ENCODE results near the gene SLC38A6. TPM values are rescaled to one million over a fixed set of nuclear protein-coding genes. Genes with fewer than 3 reads are reported as not detected.

SLC38A6 gene
- polyA plus RNA-seq, 1 donor from 2014 or later = 31.9 TPM

DNA sequence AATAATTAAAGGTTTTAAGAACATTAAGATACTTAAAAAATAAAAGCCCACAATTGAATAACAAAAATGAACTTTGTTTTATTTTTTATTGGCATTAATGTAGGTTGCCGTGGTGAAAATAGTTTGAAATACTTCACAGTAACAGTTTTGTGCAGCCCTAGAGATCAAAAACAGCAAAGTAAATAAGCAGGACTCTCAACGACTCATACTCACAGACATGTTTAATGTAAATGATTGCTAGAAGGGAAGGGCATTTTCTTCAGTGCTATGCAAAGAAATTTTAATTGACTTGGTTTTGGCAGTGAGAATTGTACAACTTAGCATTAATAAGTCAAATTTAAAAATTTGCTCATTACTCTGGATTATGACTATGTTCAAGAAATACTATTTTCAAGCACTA is 16.1 kb upstream of the SLC38A6 start:
- TF ChIP-seq EZH2 (IDR thresholded peaks at IDR 0.05; ENCODE audit: borderline replicate concordance, insufficient read depth, low read length, poor library complexity, severe bottlenecking) = no peak
- TF ChIP-seq MXI1 (conservative IDR thresholded peaks at IDR 0.05; ENCODE audit: poor library complexity, severe bottlenecking) = no peak
- no peak for TF ChIP-seq RAD21 (conservative IDR thresholded peaks at IDR 0.05)
- TF ChIP-seq, protein P1, sequence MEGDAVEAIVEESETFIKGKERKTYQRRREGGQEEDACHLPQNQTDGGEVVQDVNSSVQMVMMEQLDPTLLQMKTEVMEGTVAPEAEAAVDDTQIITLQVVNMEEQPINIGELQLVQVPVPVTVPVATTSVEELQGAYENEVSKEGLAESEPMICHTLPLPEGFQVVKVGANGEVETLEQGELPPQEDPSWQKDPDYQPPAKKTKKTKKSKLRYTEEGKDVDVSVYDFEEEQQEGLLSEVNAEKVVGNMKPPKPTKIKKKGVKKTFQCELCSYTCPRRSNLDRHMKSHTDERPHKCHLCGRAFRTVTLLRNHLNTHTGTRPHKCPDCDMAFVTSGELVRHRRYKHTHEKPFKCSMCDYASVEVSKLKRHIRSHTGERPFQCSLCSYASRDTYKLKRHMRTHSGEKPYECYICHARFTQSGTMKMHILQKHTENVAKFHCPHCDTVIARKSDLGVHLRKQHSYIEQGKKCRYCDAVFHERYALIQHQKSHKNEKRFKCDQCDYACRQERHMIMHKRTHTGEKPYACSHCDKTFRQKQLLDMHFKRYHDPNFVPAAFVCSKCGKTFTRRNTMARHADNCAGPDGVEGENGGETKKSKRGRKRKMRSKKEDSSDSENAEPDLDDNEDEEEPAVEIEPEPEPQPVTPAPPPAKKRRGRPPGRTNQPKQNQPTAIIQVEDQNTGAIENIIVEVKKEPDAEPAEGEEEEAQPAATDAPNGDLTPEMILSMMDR (IDR thresholded peaks at IDR 0.05; ENCODE audit: poor library complexity, severe bottlenecking) = no peak
- no peak for TF ChIP-seq POLR2AphosphoS5 (IDR thresholded peaks at IDR 0.05)
- TF ChIP-seq, protein P2, sequence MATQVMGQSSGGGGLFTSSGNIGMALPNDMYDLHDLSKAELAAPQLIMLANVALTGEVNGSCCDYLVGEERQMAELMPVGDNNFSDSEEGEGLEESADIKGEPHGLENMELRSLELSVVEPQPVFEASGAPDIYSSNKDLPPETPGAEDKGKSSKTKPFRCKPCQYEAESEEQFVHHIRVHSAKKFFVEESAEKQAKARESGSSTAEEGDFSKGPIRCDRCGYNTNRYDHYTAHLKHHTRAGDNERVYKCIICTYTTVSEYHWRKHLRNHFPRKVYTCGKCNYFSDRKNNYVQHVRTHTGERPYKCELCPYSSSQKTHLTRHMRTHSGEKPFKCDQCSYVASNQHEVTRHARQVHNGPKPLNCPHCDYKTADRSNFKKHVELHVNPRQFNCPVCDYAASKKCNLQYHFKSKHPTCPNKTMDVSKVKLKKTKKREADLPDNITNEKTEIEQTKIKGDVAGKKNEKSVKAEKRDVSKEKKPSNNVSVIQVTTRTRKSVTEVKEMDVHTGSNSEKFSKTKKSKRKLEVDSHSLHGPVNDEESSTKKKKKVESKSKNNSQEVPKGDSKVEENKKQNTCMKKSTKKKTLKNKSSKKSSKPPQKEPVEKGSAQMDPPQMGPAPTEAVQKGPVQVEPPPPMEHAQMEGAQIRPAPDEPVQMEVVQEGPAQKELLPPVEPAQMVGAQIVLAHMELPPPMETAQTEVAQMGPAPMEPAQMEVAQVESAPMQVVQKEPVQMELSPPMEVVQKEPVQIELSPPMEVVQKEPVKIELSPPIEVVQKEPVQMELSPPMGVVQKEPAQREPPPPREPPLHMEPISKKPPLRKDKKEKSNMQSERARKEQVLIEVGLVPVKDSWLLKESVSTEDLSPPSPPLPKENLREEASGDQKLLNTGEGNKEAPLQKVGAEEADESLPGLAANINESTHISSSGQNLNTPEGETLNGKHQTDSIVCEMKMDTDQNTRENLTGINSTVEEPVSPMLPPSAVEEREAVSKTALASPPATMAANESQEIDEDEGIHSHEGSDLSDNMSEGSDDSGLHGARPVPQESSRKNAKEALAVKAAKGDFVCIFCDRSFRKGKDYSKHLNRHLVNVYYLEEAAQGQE (IDR thresholded peaks at IDR 0.05; ENCODE audit: borderline replicate concordance) = no peak
- TF ChIP-seq EP300 (conservative IDR thresholded peaks at IDR 0.05; ENCODE audit: poor library complexity, severe bottlenecking) = no peak
- no peak for TF ChIP-seq SMC3 (conservative IDR thresholded peaks at IDR 0.05; ENCODE audit: poor library complexity)
- TF ChIP-seq TAF1 (IDR thresholded peaks at IDR 0.05; ENCODE audit: low read depth) = no peak
- H3K4me2 ChIP-seq (ENCODE audit: low read length) = no peak overlapping the region

DNA sequence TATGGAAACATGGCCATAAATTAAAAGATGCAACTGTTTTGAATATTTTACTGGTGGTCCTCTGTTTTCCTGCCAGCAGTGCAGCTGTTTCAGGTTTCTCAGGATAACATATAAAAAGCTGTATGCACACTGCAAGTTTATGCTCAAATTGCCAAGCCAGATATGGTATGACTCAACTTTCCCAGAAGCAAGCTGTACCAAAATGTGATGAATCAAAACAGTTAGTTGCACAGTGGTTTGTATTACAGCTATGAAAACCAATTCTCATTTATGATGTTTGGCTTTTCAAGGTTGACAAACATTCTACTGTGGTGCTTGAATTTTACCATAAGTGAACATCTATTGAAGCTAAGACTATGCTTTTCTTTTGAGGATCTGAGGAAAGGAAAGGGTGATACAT is 15.6 kb upstream of the SLC38A6 start:
- no peak overlapping the region for H3K27ac ChIP-seq (ENCODE audit: low read length)
- H3K79me2 ChIP-seq (replicated peaks; ENCODE audit: insufficient read depth, low read length) = no peaks in the 10 kb centered on the region
- H2AFZ ChIP-seq (ENCODE audit: low read depth, low read length) = no peak overlapping the region
- TF ChIP-seq MXI1 (conservative IDR thresholded peaks at IDR 0.05; ENCODE audit: poor library complexity, severe bottlenecking) (no peak), RAD21 (conservative IDR thresholded peaks at IDR 0.05) (no peak), TAF1 (IDR thresholded peaks at IDR 0.05; ENCODE audit: low read depth) (no peak), EP300 (conservative IDR thresholded peaks at IDR 0.05; ENCODE audit: poor library complexity, severe bottlenecking) (no peak)
- TF ChIP-seq, protein P1 (IDR thresholded peaks at IDR 0.05; ENCODE audit: poor library complexity, severe bottlenecking) = no peak
- TF ChIP-seq, protein P2 (IDR thresholded peaks at IDR 0.05; ENCODE audit: borderline replicate concordance) = no peak
- no peak overlapping the region for H3K9ac ChIP-seq (ENCODE audit: low read length)
- no peak overlapping the region for H3K4me3 ChIP-seq (ENCODE audit: low read length)
- H3K27me3 ChIP-seq (ENCODE audit: insufficient read depth, low read depth, low read length) = no peaks in the 10 kb centered on the region
- no peaks in the 10 kb centered on the region for H3K9me3 ChIP-seq (ENCODE audit: low read length)
- H4K20me1 ChIP-seq (ENCODE audit: insufficient read depth) = no peaks in the 10 kb centered on the region
- H3K9me2 ChIP-seq (ENCODE audit: insufficient read depth, low read length) = no peaks in the 10 kb centered on the region
- H3K4me2 ChIP-seq (ENCODE audit: low read length) = no peak overlapping the region
- no peaks in the 10 kb centered on the region for H3K36me3 ChIP-seq (ENCODE audit: insufficient read depth, low read length)
- no peaks in the 10 kb centered on the region for H3F3A ChIP-seq (ENCODE audit: insufficient read depth, low read length, poor library complexity, severe bottlenecking)

More for the DNA sequence above, 16.1 kb upstream of the SLC38A6 start:
- H3K27ac ChIP-seq (ENCODE audit: low read length) = no peak overlapping the region
- no peaks in the 10 kb centered on the region for H3K36me3 ChIP-seq (ENCODE audit: insufficient read depth, low read length)
- no peaks in the 10 kb centered on the region for H3K9me3 ChIP-seq (ENCODE audit: low read length)
- no peaks in the 10 kb centered on the region for H4K20me1 ChIP-seq (ENCODE audit: insufficient read depth)
- H2AFZ ChIP-seq (ENCODE audit: low read depth, low read length) = no peak overlapping the region
- no peak overlapping the region for H3K9ac ChIP-seq (ENCODE audit: low read length)
- H3K9me2 ChIP-seq (ENCODE audit: insufficient read depth, low read length) = no peaks in the 10 kb centered on the region
- no peaks in the 10 kb centered on the region for H3K79me2 ChIP-seq (replicated peaks; ENCODE audit: insufficient read depth, low read length)
- H3K27me3 ChIP-seq (ENCODE audit: insufficient read depth, low read depth, low read length) = no peaks in the 10 kb centered on the region
- H3K4me3 ChIP-seq (ENCODE audit: low read length) = no peak overlapping the region
- H3F3A ChIP-seq (ENCODE audit: insufficient read depth, low read length, poor library complexity, severe bottlenecking) = no peaks in the 10 kb centered on the region

All from neural cell (in vitro differentiated cells).